Endothelial cell of umbilical vein (primary cell): ENCODE measurements around the gene MAG. TPM values are rescaled to one million over a fixed set of nuclear protein-coding genes. Genes with fewer than 3 reads are reported as not detected.

Experiments used
- BruUV-seq: library from RNA; stranded (reverse); fragments of 400-500 nt; replicated peaks from 2 replicates; lab custom pipeline; 2021; lab: Mats Ljungman, UMichigan
- CTCF ChIA-PET: fragments of 300-600, 350-600 bp; sonication (Branson Sonifier 250); formaldehyde crosslinking; loops from one replicate; lab custom pipeline; 2021; ENCODE audit warnings: antibody characterized with exemption, inconsistent platforms; lab: Charles Lee
- POLR2A ChIA-PET: fragments of 300-600, 350-600 bp; sonication (Branson Sonifier 250); formaldehyde crosslinking; loops from one replicate; lab custom pipeline; 2021; ENCODE audit warnings: antibody characterized with exemption, inconsistent platforms; lab: Charles Lee
- DNase-seq: peaks from one replicate; pipeline ENCODE4 v3.0.0-alpha.2; 2011; ENCODE audit warnings: low read depth, low spot score
- FAIRE-seq: peaks from 2 replicates; lab custom pipeline; 2011; peaks lifted over from hg19 to GRCh38; lab: Jason Lieb, UNC
- H2AFZ ChIP-seq: 2 replicates; pipeline ENCODE4 v1.6.0; 2012; ENCODE audit warnings: low read depth, low read length, control low read depth, inconsistent platforms
- H3K27ac ChIP-seq: 2 replicates; pipeline ENCODE4 v1.5.1; 2011; ENCODE audit warnings: low read depth, mild to moderate bottlenecking, control low read depth, low read length, moderate library complexity; ENCODE audit not compliant: insufficient read depth
- H3K27me3 ChIP-seq, 2 experiments: 2 replicates each; pipeline versions ENCODE4 v1.6.0 to v1.6.1; 2011; ENCODE audit warnings: low read length in 2 of 2, mixed read lengths in 1 of 2; ENCODE audit not compliant: control insufficient read depth in 2 of 2, insufficient read depth in 2 of 2
- H3K36me3 ChIP-seq, 2 experiments: 2 replicates in 1 of 2; 3 replicates in 1 of 2; pipeline ENCODE4 v1.5.1; 2011; ENCODE audit warnings: low read length in 2 of 2, mild to moderate bottlenecking in 1 of 2, moderate library complexity in 1 of 2; ENCODE audit not compliant: control insufficient read depth in 2 of 2, insufficient read depth in 2 of 2; ENCODE audit errors: extremely low read depth in 1 of 2
- H3K4me1 ChIP-seq: 3 replicates; pipeline ENCODE4 v1.5.1; 2011; ENCODE audit warnings: mild to moderate bottlenecking, low read length; ENCODE audit not compliant: control insufficient read depth, insufficient read depth; ENCODE audit errors: extremely low read depth
- H3K4me2 ChIP-seq: 2 replicates; pipeline ENCODE4 v1.6.1; 2011; ENCODE audit warnings: low read length, control low read depth, mixed read lengths; ENCODE audit not compliant: insufficient read depth
- H3K4me3 ChIP-seq, 3 experiments: fragments of 200-600 bp in 1 of 3; sonication (generic), shearing (Covaris generic) in 1 of 3; replicated peaks in 1 of 3; 2 replicates each; pipeline ENCODE4 v1.5.1; 2011 to 2016; ENCODE audit warnings: control low read depth in 3 of 3, low read length in 3 of 3, mild to moderate bottlenecking in 2 of 3, inconsistent platforms in 1 of 3, low read depth in 1 of 3, moderate library complexity in 1 of 3; ENCODE audit not compliant: insufficient read depth in 1 of 3
- H3K79me2 ChIP-seq: 2 replicates; pipeline ENCODE4 v1.6.0; 2012; ENCODE audit warnings: low read length, inconsistent platforms; ENCODE audit not compliant: control insufficient read depth, insufficient read depth
- H3K9ac ChIP-seq: replicated peaks from 2 replicates; pipeline ENCODE3; 2011; ENCODE audit warnings: low read length, control low read depth; ENCODE audit not compliant: insufficient read depth; ENCODE audit errors: extremely low read depth
- H3K9me1 ChIP-seq: replicated peaks from 3 replicates; pipeline ENCODE4 v1.6.0; 2011; ENCODE audit warnings: mild to moderate bottlenecking, low read length; ENCODE audit not compliant: control insufficient read depth, insufficient read depth; ENCODE audit errors: extremely low read depth
- H3K9me3 ChIP-seq: replicated peaks from 2 replicates; pipeline ENCODE4 v1.5.1; 2012; ENCODE audit warnings: low read length, inconsistent platforms; ENCODE audit not compliant: control insufficient read depth, insufficient read depth
- H4K20me1 ChIP-seq: replicated peaks from 2 replicates; pipeline ENCODE3; 2011; ENCODE audit warnings: mild to moderate bottlenecking, low read length; ENCODE audit not compliant: control insufficient read depth, insufficient read depth; ENCODE audit errors: extremely low read depth
- CTCF ChIP-seq, 2 donors: IDR thresholded peaks; 1 replicate in 1 of 2; 2 replicates in 1 of 2; pipeline ENCODE4 v1.5.1; 2011; ENCODE audit warnings: low read length in 2 of 2, mild to moderate bottlenecking in 2 of 2, moderate library complexity in 2 of 2, control low read depth in 1 of 2, inconsistent platforms in 1 of 2, low read depth in 1 of 2; ENCODE audit not compliant: insufficient read depth in 1 of 2; ENCODE audit errors: extremely low read depth in 1 of 2
- EZH2 ChIP-seq: IDR thresholded peaks from 2 replicates; pipeline ENCODE4 v1.6.1; 2012; ENCODE audit warnings: borderline replicate concordance, low read depth, mild to moderate bottlenecking, moderate library complexity, low read length, inconsistent platforms; ENCODE audit not compliant: severe bottlenecking
- FOS ChIP-seq: IDR thresholded peaks from 2 replicates; pipeline ENCODE4 v1.6.1; 2011; ENCODE audit warnings: mild to moderate bottlenecking, low read length, moderate library complexity, borderline replicate concordance; ENCODE audit not compliant: insufficient read depth
- GATA2 ChIP-seq: IDR thresholded peaks from 2 replicates; pipeline ENCODE4 v1.7.0; 2011; ENCODE audit warnings: low read depth, mild to moderate bottlenecking, moderate library complexity, mixed read lengths, low read length; ENCODE audit not compliant: insufficient read length, insufficient read depth
- JUN ChIP-seq: IDR thresholded peaks from 2 replicates; pipeline ENCODE4 v1.6.1; 2011; ENCODE audit warnings: borderline replicate concordance, low read depth; ENCODE audit not compliant: insufficient read length, insufficient read depth
- MYC ChIP-seq: IDR thresholded peaks from one replicate; pipeline ENCODE4 v1.6.1; 2011; ENCODE audit warnings: mild to moderate bottlenecking, low read depth, low read length
- POLR2A ChIP-seq: IDR thresholded peaks from 2 replicates; pipeline ENCODE4 v1.6.1; 2012; ENCODE audit warnings: low read depth, mild to moderate bottlenecking, control low read depth, low read length
- POLR2AphosphoS5 ChIP-seq: IDR thresholded peaks from 2 replicates; pipeline ENCODE4 v1.6.1; 2012; ENCODE audit warnings: low read depth, mild to moderate bottlenecking, control low read depth, low read length, moderate library complexity; ENCODE audit not compliant: insufficient read depth
- dilution Hi-C: fragments of 300-500 bp; cut with MboI; formaldehyde crosslinking; loops from one replicate; pipeline ENCODE4 v1.15.0; 2019; ENCODE audit warnings: low sequenced_read_pairs; ENCODE audit not compliant: extremely low pct_ligation_motif_present
- intact Hi-C: fragments of 100-400 bp; cut with micrococcal nuclease; formaldehyde crosslinking; loops from one replicate; pipeline ENCODE4 v1.10.0; 2022
- polyA plus RNA-seq, 4 experiments: library from polyadenylated mRNA; depleted of rRNA in 3 of 4; stranded (reverse) in 3 of 4; unstranded in 1 of 4; fragments of >200 nt; gene quantifications; 2 replicates each; pipeline versions ENCODE4 v1.2.1 to v1.2.3, GENCODE V29; 2011 to 2012; ENCODE audit warnings: missing spikeins in 1 of 4
- total RNA-seq: library from RNA; stranded (reverse); gene quantifications from 2 replicates; pipeline ENCODE4 v1.2.3, GENCODE V29; 2021
- TF ChIP-seq, protein P1 (sequence below): IDR thresholded peaks from 2 replicates; pipeline ENCODE4 v1.6.1; 2011; ENCODE audit not compliant: insufficient read depth, insufficient read length

Gene MAG
- total and polyA plus RNA-seq, 2 donors (not counting 3 experiments of a cell fraction or from before 2014, with no cell fraction given) = not detected

GRCh38 chr19:35304036-35304435 is 12.1 kb downstream of the MAG start:
- dilution Hi-C loops (no loop called here), intact Hi-C loops (no loop called here)
- Histone ChIP-seq H2AFZ (no peak overlapping the region), H4K20me1 (no peaks in the 10 kb centered on the region), H3K4me2 (no peak overlapping the region), H3K27ac (no peak overlapping the region), H3K79me2 (no peaks in the 10 kb centered on the region), H3K36me3 (no peaks in the 10 kb centered on the region), H3K9ac (no peak overlapping the region), H3K9me3 (no peaks in the 10 kb centered on the region), H3K27me3 (no peaks in the 10 kb centered on the region), H3K4me1 (no peaks in the 10 kb centered on the region), H3K9me1 (no peaks in the 10 kb centered on the region), H3K4me3 (no peak overlapping the region)
- ChIA-PET POLR2A (no interaction called here), CTCF (interaction anchor here (1.0 kb wide), 1 partner anchor 11 kb away, joined by 4 read pairs; no protein-coding TSS in a partner anchor)
- TF ChIP-seq, protein P1, sequence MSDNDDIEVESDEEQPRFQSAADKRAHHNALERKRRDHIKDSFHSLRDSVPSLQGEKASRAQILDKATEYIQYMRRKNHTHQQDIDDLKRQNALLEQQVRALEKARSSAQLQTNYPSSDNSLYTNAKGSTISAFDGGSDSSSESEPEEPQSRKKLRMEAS = no peak
- TF ChIP-seq MYC = no peak
- no peak for TF ChIP-seq FOS
- TF ChIP-seq POLR2A = no peak
- TF ChIP-seq POLR2AphosphoS5 = no peak
- no peak for TF ChIP-seq JUN
- no peak for TF ChIP-seq CTCF (IDR thresholded peaks at IDR 0.05; ENCODE audit: extremely low read depth in 1 of 2, insufficient read depth in 1 of 2, low read depth in 1 of 2, low read length in 2 of 2)
- TF ChIP-seq GATA2 = no peak
- no peak for TF ChIP-seq EZH2
- BruUV-seq = no TSS peak
- DNase-seq (no peak), FAIRE-seq (no peak)
